HG03442 (cell line): Measurements from ENCODE around the gene NLGN4X.

Experiments used
- ATAC-seq: cut with Tn5 transposase; IDR thresholded peaks from one replicate; pipeline ENCODE4 v1.9.1; 2021; ENCODE audit warnings: mild to moderate bottlenecking, moderate library complexity; ENCODE audit not compliant: unreplicated experiment

NLGN4X gene

DNA sequence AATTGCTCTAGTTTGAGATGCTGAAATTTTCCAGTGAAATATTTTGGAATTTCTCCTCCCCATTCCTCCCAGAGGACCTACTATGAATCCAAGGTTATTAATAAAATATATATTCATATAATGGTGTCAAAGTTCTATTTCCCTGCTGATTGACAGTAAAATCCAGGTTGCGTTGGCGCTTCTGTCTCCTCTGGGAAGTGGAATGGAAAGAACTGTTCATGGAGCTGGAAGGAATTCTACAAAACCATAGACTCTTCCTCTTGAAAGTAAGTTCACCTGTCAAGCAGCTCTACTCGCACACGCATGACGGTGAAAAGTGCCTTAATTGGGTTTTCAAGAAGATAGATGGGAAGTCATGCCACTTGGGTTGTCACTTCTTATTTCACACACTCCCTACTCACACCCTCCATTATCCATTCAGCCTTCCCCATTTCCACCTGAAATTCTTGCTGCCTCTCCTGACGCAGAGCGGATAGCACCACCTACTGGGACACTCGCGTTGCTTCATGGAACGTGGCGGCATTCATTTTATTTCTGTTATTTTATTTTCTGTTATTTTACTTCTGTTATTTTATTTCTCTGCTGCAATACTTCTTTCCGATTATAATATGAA, 351.6 kb downstream of the NLGN4X start:
- no peak for ATAC-seq

DNA sequence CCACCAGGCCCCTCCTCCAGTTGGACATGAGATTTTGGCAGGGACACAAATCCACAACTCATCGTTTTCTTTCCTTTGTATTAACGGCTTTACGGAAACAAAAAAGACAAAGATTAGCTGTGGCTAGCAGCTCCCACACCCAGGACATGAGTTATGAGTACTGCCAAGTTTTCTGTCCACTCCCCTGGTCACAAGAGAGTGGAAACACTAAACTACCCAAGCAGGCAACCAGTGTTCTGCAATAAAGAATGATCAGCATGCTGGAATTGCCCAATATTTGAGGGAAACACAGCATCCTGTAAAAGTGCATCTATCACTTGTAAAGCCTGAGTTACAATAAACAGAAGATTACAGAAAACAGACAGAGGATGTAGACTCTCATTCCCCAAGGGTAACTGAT, 358.4 kb downstream of the NLGN4X start:
- ATAC-seq = no peak

DNA sequence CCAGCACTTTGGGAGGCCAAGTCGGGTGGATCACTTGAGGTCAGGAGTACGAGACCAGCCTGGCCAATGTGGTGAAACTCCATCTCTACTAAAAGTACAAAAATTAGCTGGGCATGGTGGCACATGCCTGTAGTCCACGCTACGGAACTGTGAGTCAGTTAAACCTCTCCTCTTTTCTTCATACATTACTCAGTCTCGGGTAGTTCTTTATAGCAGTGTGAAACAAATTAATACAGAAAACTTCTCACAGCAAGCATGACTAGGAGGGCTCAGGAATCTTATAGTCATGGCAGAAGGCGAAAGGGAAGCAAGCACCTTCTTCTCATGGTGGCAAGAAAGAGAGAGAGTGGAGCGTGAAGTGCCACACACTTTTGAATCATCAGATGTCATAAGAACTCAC, 358.9 kb downstream of the NLGN4X start:
- ATAC-seq = no peak

DNA sequence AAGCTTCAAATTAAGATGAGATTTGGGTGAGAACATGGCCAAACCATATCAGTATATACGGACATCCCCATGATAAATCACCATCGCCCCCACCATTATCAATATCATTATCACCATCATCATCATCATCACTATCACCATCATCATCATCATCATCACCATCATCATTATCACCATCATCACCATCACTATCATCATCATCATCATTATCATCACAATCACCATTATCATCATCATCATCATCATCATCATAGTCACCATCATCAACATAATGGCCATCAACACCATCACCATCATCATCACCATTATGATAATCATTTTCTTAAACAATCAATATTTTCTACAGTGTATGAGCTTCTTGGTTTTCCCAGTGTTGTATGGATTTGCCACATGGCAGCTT, 360.9 kb downstream of the NLGN4X start:
- no peak for ATAC-seq

DNA sequence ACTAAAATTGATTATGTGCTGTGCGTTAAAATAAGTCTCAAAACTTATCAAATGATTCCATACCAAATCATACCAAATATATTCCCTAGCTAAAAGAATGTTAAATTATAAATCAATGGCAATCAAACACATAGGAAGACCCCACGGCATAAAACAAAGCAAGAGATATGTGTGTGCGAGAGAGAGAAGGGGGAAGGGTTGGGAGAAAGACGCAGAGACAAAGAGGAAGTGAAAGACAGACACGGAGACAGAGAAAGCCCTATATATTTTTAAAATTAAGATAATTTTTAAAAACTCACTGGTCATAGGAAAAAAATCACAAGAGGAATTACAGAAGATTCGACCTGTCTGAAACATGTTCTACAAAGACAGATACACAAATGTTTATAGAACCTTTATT, 371.4 kb downstream of the NLGN4X start:
- no peak for ATAC-seq

DNA sequence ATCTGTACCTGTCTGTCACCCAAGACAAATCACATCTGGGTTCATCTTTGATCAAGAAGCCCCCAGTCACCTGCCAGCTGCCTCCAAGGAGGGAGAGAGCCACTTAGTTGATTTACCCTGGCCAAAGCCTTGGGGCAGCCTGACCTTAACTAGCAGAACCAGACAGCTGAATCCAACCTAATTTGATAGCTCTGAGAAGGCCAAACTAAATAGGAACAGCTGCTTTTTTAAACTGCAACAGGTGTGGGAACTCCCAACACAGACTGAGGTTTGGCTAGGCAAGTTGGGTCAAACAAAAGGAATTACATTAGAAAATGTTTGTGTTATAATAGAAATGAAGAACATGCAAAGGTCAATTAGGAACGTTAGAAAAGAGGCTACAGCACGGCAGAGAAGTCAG, 375.7 kb downstream of the NLGN4X start:
- no peak for ATAC-seq

DNA sequence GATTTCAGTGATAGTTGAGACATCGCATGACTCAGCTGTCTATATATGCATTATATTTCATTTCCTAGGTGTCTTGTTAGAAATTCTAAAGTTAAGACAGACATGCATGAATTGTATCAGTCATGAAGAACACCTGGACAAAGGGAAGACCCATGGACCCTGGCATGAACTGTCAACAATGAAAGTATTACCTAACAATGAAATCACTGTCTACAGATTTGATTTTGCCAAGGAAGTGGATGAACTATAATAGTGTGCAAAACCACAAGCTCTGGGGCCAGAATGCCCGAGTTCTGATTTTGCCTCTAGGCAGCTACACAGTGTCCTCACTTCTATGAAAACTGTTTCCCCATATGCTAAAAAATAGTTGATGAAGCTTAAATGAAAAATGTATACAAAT, 386.1 kb downstream of the NLGN4X start:
- ATAC-seq = no peak
